Measurements from ENCODE around the gene LINC00305. TPM values are rescaled to one million over a fixed set of nuclear protein-coding genes. Genes with fewer than 3 reads are reported as not detected.

Gene LINC00305
- total RNA-seq, 2 experiments from 2014 or later = not detected

- H3K4me1 ChIP-seq (ENCODE audit: insufficient read depth, low read length, poor library complexity, severe bottlenecking) = no peaks in the 10 kb centered on the region
- no peak overlapping the region for H2AFZ ChIP-seq (ENCODE audit: low read length)
- CTCF ChIA-PET (ENCODE audit: unreplicated experiment) = no interaction called here
- no peaks in the 10 kb centered on the region for H4K20me1 ChIP-seq (ENCODE audit: insufficient read depth, low read length)
- no peak overlapping the region for H3K4me3 ChIP-seq (ENCODE audit: low read depth, low read length, poor library complexity, severe bottlenecking)
- H3K36me3 ChIP-seq (ENCODE audit: insufficient read depth, low read length) = no peaks in the 10 kb centered on the region
- BruUV-seq (replicated peaks) = no TSS peak
- no peak for DNase-seq (ENCODE audit: low spot score)
- intact Hi-C loops (cut with micrococcal nuclease; ENCODE audit: unreplicated experiment) = no loop called here
- no peaks in the 10 kb centered on the region for H3K9me3 ChIP-seq (ENCODE audit: low read length)
- H3K9me2 ChIP-seq (ENCODE audit: insufficient read depth, low read length) = no peaks in the 10 kb centered on the region
- POLR2A ChIA-PET = interaction anchor here (0.6 kb wide), 1 partner anchor 18 kb away, joined by 3 read pairs; no protein-coding TSS in a partner anchor
- H3K27ac ChIP-seq (ENCODE audit: low read depth, low read length, poor library complexity, severe bottlenecking) = no peak overlapping the region
- no peak for TF ChIP-seq CTCF (conservative IDR thresholded peaks at IDR 0.05; ENCODE audit: low read length)
- no peak for TF ChIP-seq EZH2phosphoT487 (IDR thresholded peaks at IDR 0.05; ENCODE audit: borderline replicate concordance, low read depth, low read length)
- H3K4me2 ChIP-seq (ENCODE audit: low read length) = no peak overlapping the region
- no peaks in the 10 kb centered on the region for H3K79me2 ChIP-seq (ENCODE audit: insufficient read depth, low read depth, low read length)
These were observed 34.8 kb upstream of the LINC00305 start for GRCh38 chr18:64183665-64184064.

GRCh38 chr18:64180617-64181016, 31.7 kb upstream of the LINC00305 start:
- no TSS peak for BruUV-seq (replicated peaks)
- no peak for TF ChIP-seq CTCF (conservative IDR thresholded peaks at IDR 0.05; ENCODE audit: low read length)
- TF ChIP-seq EZH2phosphoT487 (IDR thresholded peaks at IDR 0.05; ENCODE audit: borderline replicate concordance, low read depth, low read length) = no peak
- POLR2A ChIA-PET = no interaction called here

GRCh38 chr18:64180171-64180570, 31.3 kb upstream of the LINC00305 start:
- Histone ChIP-seq H3K4me1 (ENCODE audit: insufficient read depth, low read length, poor library complexity, severe bottlenecking) (no peaks in the 10 kb centered on the region), H3K79me2 (ENCODE audit: insufficient read depth, low read depth, low read length) (no peaks in the 10 kb centered on the region), H2AFZ (ENCODE audit: low read length) (no peak overlapping the region), H3K4me3 (ENCODE audit: low read depth, low read length, poor library complexity, severe bottlenecking) (no peak overlapping the region), H3K9me3 (ENCODE audit: low read length) (no peaks in the 10 kb centered on the region), H3K36me3 (ENCODE audit: insufficient read depth, low read length) (no peaks in the 10 kb centered on the region), H3K4me2 (ENCODE audit: low read length) (no peak overlapping the region), H3K27ac (ENCODE audit: low read depth, low read length, poor library complexity, severe bottlenecking) (no peak overlapping the region), H4K20me1 (ENCODE audit: insufficient read depth, low read length) (no peaks in the 10 kb centered on the region), H3K9me2 (ENCODE audit: insufficient read depth, low read length) (no peaks in the 10 kb centered on the region)
- no TSS peak for BruUV-seq (replicated peaks)
- TF ChIP-seq CTCF (conservative IDR thresholded peaks at IDR 0.05; ENCODE audit: low read length) (no peak), EZH2phosphoT487 (IDR thresholded peaks at IDR 0.05; ENCODE audit: borderline replicate concordance, low read depth, low read length) (no peak)
- no peak for DNase-seq (ENCODE audit: low spot score)
- CTCF ChIA-PET (ENCODE audit: unreplicated experiment) = no interaction called here
- POLR2A ChIA-PET = no interaction called here
- intact Hi-C loops (cut with micrococcal nuclease; ENCODE audit: unreplicated experiment) = no loop called here

More at GRCh38 chr18:64180617-64181016, 31.7 kb upstream of the LINC00305 start:
- Histone ChIP-seq H3K79me2 (ENCODE audit: insufficient read depth, low read depth, low read length) (no peaks in the 10 kb centered on the region), H3K4me3 (ENCODE audit: low read depth, low read length, poor library complexity, severe bottlenecking) (no peak overlapping the region), H3K27ac (ENCODE audit: low read depth, low read length, poor library complexity, severe bottlenecking) (no peak overlapping the region), H3K9me2 (ENCODE audit: insufficient read depth, low read length) (no peaks in the 10 kb centered on the region), H3K4me2 (ENCODE audit: low read length) (no peak overlapping the region), H4K20me1 (ENCODE audit: insufficient read depth, low read length) (no peaks in the 10 kb centered on the region), H3K9me3 (ENCODE audit: low read length) (no peaks in the 10 kb centered on the region), H3K4me1 (ENCODE audit: insufficient read depth, low read length, poor library complexity, severe bottlenecking) (no peaks in the 10 kb centered on the region), H3K36me3 (ENCODE audit: insufficient read depth, low read length) (no peaks in the 10 kb centered on the region), H2AFZ (ENCODE audit: low read length) (no peak overlapping the region)
- CTCF ChIA-PET (ENCODE audit: unreplicated experiment) = no interaction called here
- intact Hi-C loops (cut with micrococcal nuclease; ENCODE audit: unreplicated experiment) = no loop called here
- DNase-seq (ENCODE audit: low spot score) = no peak

Data from OCI-LY7 (cell line).